HG02678 (cell line): Measurements from ENCODE around the gene ADCK1.
"Not testable (repeated sequence)": the region's sequence is repeated elsewhere in the genome, so short reads cannot be mapped to it uniquely, and the experiment has no call there.

ENCODE experiments used
- ATAC-seq: cut with Tn5 transposase; IDR thresholded peaks from one replicate; pipeline ENCODE4 v1.9.1; 2021; ENCODE audit warnings: mild to moderate bottlenecking, moderate library complexity; ENCODE audit not compliant: unreplicated experiment

Gene ADCK1

GRCh38 chr14:77924141-77924948 lies 124.4 kb downstream of the ADCK1 start:
- ATAC-seq, result no peak

GRCh38 chr14:77926942-77927341 lies 127.0 kb downstream of the ADCK1 start:
- no peak for ATAC-seq

- no peak for ATAC-seq
Measured at GRCh38 chr14:77931441-77931840, 131.5 kb downstream of the ADCK1 start.

- no peak for ATAC-seq
Measured at GRCh38 chr14:77936138-77936639, 136.3 kb downstream of the ADCK1 start.

- no peak for ATAC-seq
Measured at GRCh38 chr14:77947372-77947771, 147.5 kb downstream of the ADCK1 start.

DNA sequence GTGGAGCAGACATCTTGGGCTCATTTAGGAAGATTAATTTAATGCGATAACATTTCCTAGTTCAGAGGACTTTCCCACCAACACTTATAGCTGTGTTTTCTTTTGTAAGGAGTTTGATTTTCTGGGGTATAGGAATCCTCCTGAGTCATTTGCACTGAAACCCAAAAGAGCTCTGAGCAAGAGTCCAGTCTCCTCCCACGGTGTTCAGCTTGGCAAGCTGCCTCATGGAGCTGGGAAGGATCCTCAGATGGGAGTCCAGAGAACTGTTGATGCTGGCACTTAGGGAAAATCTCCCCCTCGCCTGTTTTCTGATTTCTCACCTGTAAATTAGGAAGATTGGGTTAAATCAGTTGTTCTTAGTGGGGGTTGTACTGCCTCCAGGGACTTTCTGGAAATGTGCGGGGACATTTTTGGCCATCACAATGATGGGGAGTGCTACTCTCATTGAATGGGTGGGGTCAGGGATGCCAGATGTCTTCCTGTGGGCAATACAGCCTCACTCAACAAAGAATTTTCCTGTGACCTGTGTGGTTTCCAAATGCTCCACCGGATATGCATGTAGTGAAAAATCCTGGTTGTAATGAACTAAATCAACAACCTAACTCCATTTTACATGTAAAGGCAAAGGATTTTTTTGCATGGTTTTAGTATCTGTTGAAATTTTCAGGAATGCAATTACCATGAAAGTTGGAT lies 150.6 kb downstream of the ADCK1 start:
- ATAC-seq, result no peak

DNA sequence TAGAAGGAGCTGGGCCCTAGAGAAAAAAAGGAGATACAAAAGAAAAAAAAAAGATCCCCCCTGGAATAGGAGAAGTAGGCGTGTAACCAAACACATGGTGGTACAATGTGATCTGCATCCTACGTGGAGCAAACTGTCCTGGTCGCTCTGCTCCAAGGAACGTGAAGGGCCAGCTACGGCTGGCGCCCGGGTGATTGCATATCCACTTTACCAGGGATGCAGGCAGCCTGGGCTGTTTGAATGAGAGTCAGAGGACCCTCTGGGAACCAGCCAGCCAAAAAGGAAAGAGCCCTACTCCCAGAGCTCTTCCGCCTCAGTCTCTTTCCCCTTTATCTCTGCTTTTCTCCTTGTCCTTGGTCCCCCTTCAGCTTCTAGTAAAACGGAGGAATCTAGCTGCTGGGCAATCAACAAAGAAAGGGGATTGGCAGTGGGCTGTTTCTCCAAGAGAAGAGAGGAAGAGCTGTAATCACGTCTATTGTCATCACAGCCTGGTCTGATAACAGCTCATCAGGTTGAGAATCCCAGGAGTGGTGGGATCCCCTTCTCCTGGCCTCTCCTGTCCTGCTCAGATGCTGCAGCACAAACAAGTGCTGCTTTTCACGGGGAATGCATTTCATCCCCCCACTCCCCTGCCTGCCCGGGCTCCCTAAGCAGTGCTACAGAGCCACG lies 156.0 kb downstream of the ADCK1 start:
- no peak for ATAC-seq

- ATAC-seq, result not testable (repeated sequence)
Measured at GRCh38 chr14:77959686-77960085, 159.8 kb downstream of the ADCK1 start.

GRCh38 chr14:77961847-77962580 lies 162.1 kb downstream of the ADCK1 start:
- ATAC-seq, result no peak

DNA sequence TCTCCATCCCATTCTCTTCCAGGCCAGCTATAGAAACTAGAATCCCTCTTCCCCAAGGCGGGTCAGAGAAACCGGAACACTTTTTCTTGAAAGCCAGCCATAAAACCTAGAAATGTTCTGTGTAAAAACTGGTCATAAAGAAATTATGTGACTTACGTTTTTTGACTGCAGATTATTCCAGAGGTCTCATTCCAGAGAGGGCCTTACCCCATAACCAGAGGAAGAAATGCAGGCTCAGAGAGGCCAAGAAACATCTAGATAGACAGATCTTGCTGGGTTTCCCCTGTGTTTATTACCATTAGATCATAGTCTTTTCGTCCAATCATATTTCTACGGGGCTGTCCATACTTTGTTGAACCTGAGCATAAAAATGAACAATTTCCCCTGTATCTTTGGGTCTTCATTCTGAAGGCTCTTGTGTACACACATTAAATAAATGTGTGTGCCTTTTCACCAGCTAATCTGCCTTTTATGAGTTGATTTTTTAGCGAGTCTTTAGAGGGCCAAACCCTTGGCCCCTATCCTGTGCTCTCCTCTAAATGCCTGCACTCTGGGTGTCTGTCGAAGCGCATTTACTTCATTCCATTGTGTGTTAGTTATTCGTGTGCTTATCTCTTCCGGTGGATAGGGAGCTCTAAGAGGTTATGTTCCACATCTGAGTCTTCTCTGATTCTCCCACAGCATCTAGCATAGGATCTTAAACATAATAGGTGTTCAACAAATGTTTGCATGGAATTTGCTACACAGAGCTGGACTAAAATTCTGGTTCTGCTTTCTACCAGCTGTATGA lies 163.0 kb downstream of the ADCK1 start:
- ATAC-seq, result no peak

GRCh38 chr14:77964586-77964985 lies 164.7 kb downstream of the ADCK1 start:
- ATAC-seq, result no peak

DNA sequence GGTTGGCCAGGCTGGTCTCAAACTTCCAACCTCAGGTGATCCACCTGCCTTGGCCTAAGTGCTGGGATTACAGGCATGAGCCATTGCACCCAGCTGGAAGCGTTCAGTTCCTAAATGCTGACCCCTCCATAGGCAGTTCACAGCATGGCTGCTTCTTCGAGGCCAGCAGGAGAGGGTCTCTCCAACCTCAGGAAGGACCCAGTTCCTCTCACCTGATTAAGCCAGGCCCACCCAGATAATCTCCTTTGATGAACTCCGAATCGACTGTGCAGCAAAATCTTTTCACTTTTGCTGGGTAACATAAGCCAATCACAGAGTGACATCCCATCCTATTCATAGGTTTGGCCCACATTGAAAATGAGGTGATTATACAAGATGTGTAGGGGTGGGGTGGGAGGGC lies 165.1 kb downstream of the ADCK1 start:
- ATAC-seq, result no peak

DNA sequence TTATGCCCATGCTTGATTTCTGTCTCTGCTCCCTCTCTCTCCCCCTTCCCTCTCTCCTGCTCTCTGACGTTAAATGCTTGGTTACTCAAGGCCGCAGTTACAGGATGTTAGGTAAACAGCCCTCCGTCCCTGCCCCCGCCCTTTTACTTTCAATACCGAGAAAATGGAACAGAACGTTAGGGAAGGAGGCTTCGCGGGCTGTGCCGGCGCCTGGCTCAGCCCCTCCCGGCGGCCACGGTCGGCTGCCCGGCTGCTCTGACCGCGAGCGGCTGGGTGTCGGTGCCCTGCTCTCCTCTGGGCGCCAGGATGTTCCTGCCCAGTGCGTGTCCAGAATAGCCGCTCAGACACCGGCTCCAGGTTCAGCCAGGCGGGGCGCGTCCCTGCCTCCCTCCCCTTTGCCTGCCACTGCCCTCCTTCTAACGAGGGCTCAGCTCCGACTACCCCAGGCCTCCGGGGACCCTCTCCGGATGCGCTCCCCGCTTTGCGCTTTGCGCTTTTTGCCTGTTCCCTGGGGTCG lies 166.1 kb downstream of the ADCK1 start:
- ATAC-seq, result peak; percentile 77

DNA sequence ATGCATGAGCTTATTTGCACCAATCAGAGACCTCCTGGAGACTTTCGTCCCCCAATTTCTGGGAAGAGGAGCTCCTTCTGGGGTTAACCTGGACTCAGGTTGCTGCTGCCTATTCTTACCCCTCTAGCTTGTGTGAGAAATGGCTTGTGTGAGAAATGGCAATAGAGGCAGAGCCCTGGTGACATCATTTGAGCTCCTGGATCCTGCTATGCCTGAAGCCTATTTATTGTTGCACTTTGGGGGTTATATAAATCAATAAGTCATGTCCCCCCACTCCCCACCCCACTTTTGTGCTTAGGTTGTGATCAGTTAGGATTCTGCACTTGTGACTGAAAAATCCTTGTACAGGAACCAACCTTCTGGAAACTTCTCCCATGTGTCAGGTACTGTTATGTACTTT lies 167.2 kb downstream of the ADCK1 start:
- ATAC-seq, result no peak

DNA sequence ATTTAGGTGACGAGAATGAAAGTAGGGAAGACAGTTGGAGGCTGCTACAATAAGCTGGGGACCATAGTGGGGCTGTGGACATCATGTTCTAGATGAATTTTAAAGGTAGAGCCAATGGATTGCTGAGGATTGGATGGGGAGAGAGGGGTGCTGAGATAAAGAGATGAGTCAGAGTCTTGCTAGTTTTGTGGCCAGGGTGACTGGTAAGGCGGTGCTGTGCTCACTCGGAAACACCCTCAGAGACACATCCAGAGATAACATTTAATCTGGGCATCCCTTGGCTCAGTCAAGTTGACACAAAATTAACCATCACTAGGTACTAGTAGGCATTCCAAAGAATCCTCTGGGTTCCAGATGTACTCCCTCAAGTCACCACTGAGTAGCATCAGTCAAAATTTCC lies 170.7 kb downstream of the ADCK1 start:
- no peak for ATAC-seq

DNA sequence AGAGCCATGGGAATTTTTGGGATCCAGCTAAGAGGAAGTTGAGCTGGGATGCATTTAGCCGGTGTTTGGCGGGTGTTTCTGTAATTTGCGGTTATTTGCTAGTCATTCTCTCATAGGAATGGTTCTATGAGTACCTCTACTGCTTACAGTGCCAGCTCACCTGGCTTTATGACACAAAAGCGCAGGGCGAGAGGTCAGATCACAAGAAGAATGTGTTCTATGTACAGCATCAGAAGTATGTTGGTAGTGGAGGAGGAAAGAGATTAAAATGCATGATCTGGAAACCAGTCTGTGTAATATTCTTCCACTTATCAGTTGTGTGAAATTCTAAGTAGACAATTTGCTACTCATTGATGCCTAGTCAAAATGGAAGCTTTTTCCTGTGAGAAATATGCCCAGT lies 173.3 kb downstream of the ADCK1 start:
- ATAC-seq, result no peak

DNA sequence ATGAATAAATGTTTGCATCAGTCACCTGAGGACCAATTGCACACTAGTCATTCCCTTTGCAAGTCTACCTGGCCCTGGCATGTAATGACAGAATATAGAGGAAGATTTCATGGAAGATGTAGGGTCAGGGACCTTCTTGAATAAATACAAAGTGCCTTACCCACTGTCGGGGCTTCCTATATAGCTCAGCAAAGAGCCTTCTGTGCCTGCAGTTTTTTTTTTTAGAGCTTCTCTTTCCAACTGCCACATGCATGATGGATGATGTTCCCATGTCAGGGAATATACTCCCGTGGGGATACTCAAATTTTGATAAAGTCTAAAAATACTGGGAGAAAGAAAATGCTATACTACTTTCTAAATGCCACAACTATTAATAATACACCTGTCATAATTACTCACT lies 176.7 kb downstream of the ADCK1 start:
- no peak for ATAC-seq

GRCh38 chr14:77979171-77979570 lies 179.3 kb downstream of the ADCK1 start:
- no peak for ATAC-seq

- ATAC-seq, result no peak
Measured at GRCh38 chr14:77979666-77980351, 179.9 kb downstream of the ADCK1 start.
